WI38 (cell line): ENCODE results near the gene TEAD2.

ENCODE experiments used
- H3K4me3 ChIP-seq: 2 replicates; pipeline ENCODE4 v1.5.1; 2011; ENCODE audit warnings: low read depth, mild to moderate bottlenecking, control low read depth, low read length
- CTCF ChIP-seq: IDR thresholded peaks from 2 replicates; pipeline ENCODE4 v1.5.1; 2012; ENCODE audit warnings: low read depth, mild to moderate bottlenecking, control low read depth, low read length

The TEAD2 gene

GRCh38 chr19:49403404-49404187 lies 41.4 kb upstream of the TEAD2 start:
- TF ChIP-seq CTCF, result no peak
- H3K4me3 ChIP-seq, result no peak overlapping the region

GRCh38 chr19:49400029-49400428 lies 37.8 kb upstream of the TEAD2 start:
- no peak overlapping the region for H3K4me3 ChIP-seq
- TF ChIP-seq CTCF, result no peak

GRCh38 chr19:49398931-49399330 lies 36.7 kb upstream of the TEAD2 start:
- no peak for TF ChIP-seq CTCF

GRCh38 chr19:49398001-49398615 lies 35.9 kb upstream of the TEAD2 start:
- no peak overlapping the region for H3K4me3 ChIP-seq
- TF ChIP-seq CTCF, result no peak

More at GRCh38 chr19:49398931-49399330, 36.7 kb upstream of the TEAD2 start:
- H3K4me3 ChIP-seq, result no peak overlapping the region

GRCh38 chr19:49396738-49397505 lies 34.7 kb upstream of the TEAD2 start:
- no peak for TF ChIP-seq CTCF

GRCh38 chr19:49395581-49396407 lies 33.6 kb upstream of the TEAD2 start:
- H3K4me3 ChIP-seq, result no peak overlapping the region
- TF ChIP-seq CTCF, result no peak

More at GRCh38 chr19:49396738-49397505, 34.7 kb upstream of the TEAD2 start:
- H3K4me3 ChIP-seq, result no peak overlapping the region
